HG02885 (cell line): Measurements from ENCODE around the gene WDR55.
A peak's percentile ranks its signal among the peaks of the same experiment; 100 is the strongest.
"Not testable (repeated sequence)": the region's sequence is repeated elsewhere in the genome, so short reads cannot be mapped to it uniquely, and the experiment has no call there.

Source experiments
- ATAC-seq: cut with Tn5 transposase; IDR thresholded peaks from one replicate; pipeline ENCODE4 v1.9.1; 2021; ENCODE audit warnings: mild to moderate bottlenecking; ENCODE audit not compliant: unreplicated experiment, poor library complexity

The WDR55 gene

GRCh38 chr5:140642718-140643117, 22.0 kb upstream of the WDR55 start:
- ATAC-seq: no peak

- no peak for ATAC-seq
These were observed 17.7 kb upstream of the WDR55 start for GRCh38 chr5:140647042-140647419.

- no peak for ATAC-seq
These were observed 5.8 kb upstream of the WDR55 start for GRCh38 chr5:140658870-140659269.

GRCh38 chr5:140660371-140660770, 4.3 kb upstream of the WDR55 start:
- ATAC-seq: not testable (repeated sequence)

- ATAC-seq: no peak
These were observed 710 bp upstream of the WDR55 start for GRCh38 chr5:140664030-140664358.

DNA sequence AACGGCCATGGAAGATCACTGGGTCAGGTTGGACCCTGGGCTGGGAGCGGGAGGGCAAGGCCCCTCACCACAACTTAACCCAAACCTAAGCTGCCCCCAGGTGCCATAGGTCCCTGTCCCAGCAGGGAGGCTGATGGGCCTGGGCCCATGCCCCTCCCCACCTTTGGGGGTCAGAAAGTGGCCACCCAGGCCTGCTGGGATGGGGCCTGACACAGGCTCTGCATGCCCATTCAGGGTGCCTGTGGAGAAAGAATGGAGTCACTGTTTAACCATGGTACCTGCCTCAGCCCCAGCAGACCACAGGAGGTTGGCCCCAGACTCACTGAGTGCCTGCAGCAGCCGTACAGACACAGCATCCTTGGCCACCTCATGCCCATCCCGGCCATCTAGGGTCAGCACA, 6.3 kb downstream of the WDR55 start:
- not testable (repeated sequence) for ATAC-seq

DNA sequence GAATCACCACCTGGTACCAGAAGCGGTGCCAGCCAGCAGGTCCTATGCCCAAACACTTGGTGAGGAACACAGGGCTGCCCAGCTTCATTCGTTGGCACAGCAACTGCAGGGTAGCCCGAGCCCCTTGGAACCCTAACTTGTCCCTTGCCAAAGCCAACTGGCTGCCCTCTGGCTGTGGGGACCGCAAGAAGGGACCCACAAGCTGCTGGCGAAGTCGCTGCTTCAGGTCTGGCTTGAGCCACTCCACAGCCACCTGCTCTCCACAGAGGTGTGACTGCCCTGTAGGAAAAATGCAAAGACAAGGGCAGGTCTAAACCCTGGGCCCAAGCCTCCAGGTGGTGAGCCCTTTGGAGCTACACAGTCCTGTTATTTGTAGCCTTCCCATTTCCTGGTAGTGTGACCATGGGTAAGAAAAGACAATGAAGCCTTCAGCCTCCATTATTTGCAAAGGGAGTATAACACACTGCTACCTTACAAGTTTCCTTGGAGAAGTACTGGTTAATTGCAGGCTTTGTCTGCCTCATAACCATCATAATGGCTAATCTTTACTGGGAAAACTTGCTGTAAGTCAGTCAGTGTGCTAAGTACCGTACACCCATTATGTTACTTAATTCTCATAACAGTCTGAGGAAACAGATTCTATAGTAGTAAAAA, 6.9 kb downstream of the WDR55 start:
- no peak for ATAC-seq

DNA sequence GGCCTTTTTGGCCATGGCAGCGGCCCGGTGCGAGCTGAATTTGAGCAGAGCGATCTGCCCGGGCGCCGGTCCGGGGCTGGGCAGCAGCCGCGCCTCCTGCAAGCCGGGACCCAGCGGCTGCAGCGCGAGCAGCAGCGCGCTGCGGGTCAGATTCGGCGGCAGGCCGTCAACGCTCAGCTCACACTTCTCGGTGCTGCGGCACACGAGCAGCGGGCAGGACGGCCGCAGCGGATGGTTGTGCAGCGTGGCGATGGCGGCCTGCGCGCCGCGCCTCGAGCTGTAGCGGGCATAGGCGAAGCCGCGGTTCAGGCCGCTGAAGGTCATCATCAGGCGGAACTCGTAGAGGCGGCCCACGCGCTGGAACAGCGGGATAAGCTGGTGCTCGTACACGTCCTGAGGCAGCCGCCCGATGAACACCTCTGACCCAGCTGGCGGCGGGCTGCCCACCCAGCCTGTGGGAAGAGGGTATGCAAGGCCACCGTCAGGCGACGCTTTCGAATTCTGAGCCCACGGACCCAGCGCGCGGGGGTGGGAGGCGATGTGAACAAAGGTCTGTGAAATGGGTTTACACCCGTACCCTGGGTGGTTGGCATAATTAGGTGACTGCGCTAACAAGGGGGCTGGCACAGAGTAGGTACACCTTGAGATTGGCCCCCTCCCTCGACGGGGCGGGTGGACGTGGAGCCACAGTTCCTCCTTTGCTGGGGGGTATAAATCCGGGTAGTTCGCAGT, 7.9 kb downstream of the WDR55 start:
- ATAC-seq: no peak

GRCh38 chr5:140673187-140673976, 8.7 kb downstream of the WDR55 start, which contains the start of gene DND1:
TSS of gene DND1 (minus strand) at chr5:140673576. CDS start at chr5:140673542, 34 bp downstream.
- no peak for ATAC-seq

DNA sequence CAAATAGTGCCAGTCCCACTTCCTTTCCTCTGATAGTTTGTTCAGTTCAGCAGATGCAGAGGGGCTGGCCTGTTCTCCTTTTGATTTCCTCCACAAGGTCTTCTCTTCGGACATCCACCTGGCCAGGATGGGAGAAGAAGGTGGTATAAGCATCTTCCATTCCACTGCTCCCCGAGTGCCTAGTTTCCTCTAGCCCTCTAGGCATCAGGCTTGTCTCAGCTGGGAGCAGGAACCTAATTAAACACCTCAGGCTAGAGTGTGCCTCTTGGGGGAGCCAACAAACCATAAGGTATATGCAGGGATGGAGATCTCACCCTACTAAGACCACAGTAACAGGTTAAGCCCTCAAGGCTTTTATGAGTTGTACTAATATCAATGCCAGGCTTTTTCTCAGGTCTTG, 9.5 kb downstream of the WDR55 start:
- ATAC-seq: no peak

DNA sequence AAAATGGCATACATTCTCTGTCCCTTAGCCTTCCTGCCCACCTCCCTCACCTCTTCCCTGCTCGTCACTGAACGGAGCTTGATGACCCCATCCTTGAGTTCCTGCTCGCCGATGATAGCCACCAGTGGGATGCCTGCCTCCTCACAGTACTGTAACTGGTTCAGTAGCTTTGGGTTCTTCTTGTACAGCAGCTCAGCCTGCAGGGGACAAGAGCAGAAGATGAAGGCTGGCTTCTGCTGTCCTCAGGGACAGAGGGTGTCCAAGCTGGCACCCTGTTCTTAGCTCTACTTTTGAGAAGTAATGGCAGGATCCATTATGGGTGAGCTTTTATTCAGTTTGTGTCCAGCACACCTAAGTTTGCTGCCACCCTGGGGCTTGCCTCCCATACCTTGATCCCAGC, 9.9 kb downstream of the WDR55 start:
- ATAC-seq: no peak

GRCh38 chr5:140677947-140678346, 13.2 kb downstream of the WDR55 start:
- ATAC-seq: no peak

DNA sequence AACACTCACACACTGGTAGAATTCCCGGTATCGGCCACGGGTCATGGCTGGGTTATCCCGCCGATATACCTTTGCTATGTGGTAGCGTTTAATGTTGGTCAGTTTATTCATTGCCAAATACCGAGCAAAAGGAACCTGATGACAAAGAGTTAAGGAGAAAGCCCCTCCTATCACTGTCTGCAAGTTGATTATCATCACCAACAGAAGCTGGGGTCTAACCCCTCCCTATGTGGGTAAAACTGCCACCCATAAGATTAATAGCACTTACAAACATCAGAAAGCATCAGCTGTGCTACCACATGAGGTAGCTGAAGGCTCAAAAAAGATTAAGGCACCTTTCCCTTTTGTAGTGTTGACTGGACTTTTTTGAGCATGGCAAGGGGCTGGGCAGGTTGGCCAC, 14.3 kb downstream of the WDR55 start:
- no peak for ATAC-seq

- peak; percentile 1 for ATAC-seq
These were observed 25.8 kb downstream of the WDR55 start for GRCh38 chr5:140690376-140690932.

DNA sequence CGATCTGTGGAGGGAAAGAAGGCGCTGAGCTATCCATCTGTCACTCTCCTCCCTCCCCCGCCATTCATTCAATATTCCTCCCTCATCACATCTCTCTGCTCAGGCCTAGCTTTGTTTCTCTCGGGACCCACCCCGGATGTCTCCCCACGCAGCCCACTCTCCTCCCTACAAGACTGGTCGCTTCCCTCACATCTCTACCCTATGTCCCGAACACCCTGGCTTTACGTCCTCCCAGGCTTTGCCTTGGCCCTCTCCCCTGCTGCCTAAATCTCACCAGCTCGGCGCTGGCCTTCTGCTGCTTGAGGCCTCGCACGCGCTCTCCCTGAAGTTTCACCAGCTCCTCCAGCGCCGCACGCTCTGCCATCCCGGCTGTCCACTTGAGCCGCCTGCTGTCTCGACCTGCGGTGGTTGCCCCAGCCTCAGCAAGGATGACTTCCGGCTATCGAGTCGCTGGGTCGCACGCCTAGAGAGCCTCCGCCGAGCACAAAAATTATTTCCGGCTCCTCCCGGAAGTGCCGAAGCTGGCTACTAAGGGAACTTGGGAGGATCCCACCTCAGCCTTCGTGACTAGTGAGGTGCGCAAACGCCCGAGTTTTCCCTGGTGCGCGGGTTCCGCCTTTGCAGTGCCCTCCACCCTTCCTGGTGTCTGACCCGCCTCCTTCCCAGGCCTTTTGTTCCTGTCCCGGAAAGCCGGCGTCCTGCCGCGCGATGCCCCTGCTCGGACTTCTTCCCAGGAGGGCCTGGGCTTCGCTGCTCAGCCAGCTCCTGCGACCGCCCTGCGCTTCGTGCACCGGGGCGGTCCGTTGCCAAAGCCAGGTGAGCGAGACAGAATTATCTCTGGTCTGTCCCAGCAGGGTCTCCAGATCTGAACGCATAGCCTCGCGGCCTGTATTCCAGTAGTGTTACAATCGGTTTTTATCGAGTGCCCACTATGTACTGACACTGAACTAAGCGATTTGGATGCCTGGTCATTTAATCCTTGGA, 26.5 kb downstream of the WDR55 start, which contains the start of the genes HARS1 and HARS2:
HARS1 (minus strand) TSS at position 430 of the 984 bp plus-strand sequence; CDS start at position 364, 66 bp downstream.
HARS2 (plus strand) TSS at position 515 of the 984 bp plus-strand sequence; CDS start at position 709, 194 bp downstream.
- peak; percentile 96 for ATAC-seq

GRCh38 chr5:140694276-140694675, 29.6 kb downstream of the WDR55 start:
- no peak for ATAC-seq

DNA sequence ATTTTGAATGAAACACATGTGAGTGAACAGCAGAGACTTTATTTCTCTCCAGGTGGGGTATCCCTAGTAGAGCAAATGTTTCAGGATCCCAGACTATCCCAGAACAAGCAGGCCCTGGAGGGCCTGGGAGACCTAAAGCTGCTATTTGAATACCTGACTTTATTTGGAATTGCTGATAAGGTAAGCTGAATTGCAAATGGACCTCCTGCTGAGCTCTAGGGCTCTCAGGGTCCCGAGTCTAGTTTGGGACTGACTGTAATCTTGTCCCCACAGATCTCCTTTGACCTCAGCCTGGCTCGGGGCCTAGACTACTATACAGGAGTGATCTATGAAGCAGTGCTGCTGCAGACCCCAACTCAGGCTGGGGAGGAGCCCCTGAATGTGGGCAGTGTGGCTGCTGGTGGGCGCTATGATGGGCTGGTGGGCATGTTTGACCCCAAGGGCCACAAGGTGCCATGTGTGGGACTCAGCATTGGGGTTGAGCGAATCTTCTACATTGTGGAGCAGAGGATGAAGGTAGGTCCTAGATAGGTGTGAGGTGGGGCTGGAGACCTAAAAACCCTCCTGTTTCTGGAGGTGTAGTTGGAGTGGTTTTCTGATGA, 32.3 kb downstream of the WDR55 start:
- ATAC-seq: no peak

- peak; percentile 99 for ATAC-seq
These were observed 35.8 kb downstream of the WDR55 start, which contains the start of gene ZMAT2 for GRCh38 chr5:140700177-140701144. TSS of gene ZMAT2 (plus strand) at chr5:140700447. CDS start at chr5:140700461, 14 bp downstream.
